Liver (tissue), 9 donors: Measurements from ENCODE around the gene GYG2. TPM values are rescaled to one million over a fixed set of nuclear protein-coding genes. Genes with fewer than 3 reads are reported as not detected.

Experiments
- DNase-seq: peaks from one replicate; pipeline ENCODE4 v3.0.0-alpha.2; 2017; ENCODE audit warnings: low spot score
- H3K27ac ChIP-seq, 2 donors: one replicate each; pipeline ENCODE4 v1.7.0; 2013; ENCODE audit warnings: inconsistent platforms in 2 of 2, low read length in 2 of 2, control low read depth in 1 of 2, low read depth in 1 of 2, mild to moderate bottlenecking in 1 of 2
- H3K27me3 ChIP-seq, 4 donors: one replicate each; pipeline versions ENCODE4 v1.6.1 to v1.7.0; 2013; ENCODE audit warnings: low read length in 3 of 4, inconsistent platforms in 1 of 4, mild to moderate bottlenecking in 1 of 4, moderate library complexity in 1 of 4; ENCODE audit not compliant: control insufficient read depth in 4 of 4, insufficient read depth in 4 of 4
- H3K36me3 ChIP-seq, 4 donors: one replicate each; pipeline versions ENCODE4 v1.6.1 to v1.7.0; 2013; ENCODE audit warnings: low read length in 3 of 4, mild to moderate bottlenecking in 3 of 4, low read depth in 1 of 4, moderate library complexity in 1 of 4; ENCODE audit not compliant: control insufficient read depth in 4 of 4, insufficient read depth in 3 of 4
- H3K4me1 ChIP-seq, 4 donors: one replicate each; pipeline versions ENCODE4 v1.6.1 to v1.7.0; 2013; ENCODE audit warnings: low read length in 3 of 4, mild to moderate bottlenecking in 3 of 4, moderate library complexity in 1 of 4; ENCODE audit not compliant: control insufficient read depth in 4 of 4, insufficient read depth in 4 of 4
- H3K4me3 ChIP-seq, 3 donors: one replicate each; pipeline versions ENCODE4 v1.6.1 to v1.7.0; 2013; ENCODE audit warnings: low read length in 3 of 3, control low read depth in 1 of 3, low read depth in 1 of 3, mild to moderate bottlenecking in 1 of 3
- H3K9ac ChIP-seq, 2 donors: one replicate each; pipeline ENCODE4 v1.7.0; 2013; ENCODE audit warnings: low read length in 2 of 2, mild to moderate bottlenecking in 2 of 2, moderate library complexity in 2 of 2, control low read depth in 1 of 2, low read depth in 1 of 2
- H3K9me3 ChIP-seq, 4 donors: one replicate each; pipeline versions ENCODE4 v1.6.1 to v1.7.0; 2013; ENCODE audit warnings: low read length in 3 of 4; ENCODE audit not compliant: control insufficient read depth in 4 of 4
- ATF3 ChIP-seq: IDR thresholded peaks from 2 replicates; pipeline ENCODE4 v1.6.1; 2016; ENCODE audit warnings: antibody characterized with exemption
- CTCF ChIP-seq: fragments of 150-350 bp; IDR thresholded peaks from 2 replicates; pipeline ENCODE4 v1.5.1; 2017; ENCODE audit warnings: improper control_type of control experiment, low read depth, low read length; ENCODE audit not compliant: missing input control
- FOXA2 ChIP-seq: IDR thresholded peaks from 2 replicates; pipeline ENCODE4 v1.6.1; 2016; ENCODE audit warnings: antibody characterized with exemption
- GABPA ChIP-seq, 2 donors: IDR thresholded peaks in 1 of 2; conservative IDR thresholded peaks in 1 of 2; 2 replicates each; pipeline ENCODE4 v1.6.1; 2016; ENCODE audit warnings: antibody characterized with exemption in 2 of 2, mild to moderate bottlenecking in 1 of 2, moderate library complexity in 1 of 2
- JUND ChIP-seq, 2 donors: IDR thresholded peaks; 2 replicates each; pipeline ENCODE4 v1.6.1; 2016; ENCODE audit warnings: antibody characterized with exemption in 2 of 2
- NR2F2 ChIP-seq: IDR thresholded peaks from 2 replicates; pipeline ENCODE4 v1.6.1; 2016; ENCODE audit warnings: antibody characterized with exemption
- RAD21 ChIP-seq, 2 donors: IDR thresholded peaks; 2 replicates each; pipeline ENCODE4 v1.6.1; 2016; ENCODE audit warnings: antibody characterized with exemption in 2 of 2, mild to moderate bottlenecking in 2 of 2
- RXRA ChIP-seq, 2 donors: IDR thresholded peaks; 2 replicates each; pipeline ENCODE4 v1.6.1; 2017 to 2018; ENCODE audit warnings: antibody characterized with exemption in 2 of 2, mild to moderate bottlenecking in 1 of 2
- SP1 ChIP-seq: IDR thresholded peaks from 2 replicates; pipeline ENCODE4 v1.6.1; 2018; ENCODE audit warnings: antibody characterized with exemption, mild to moderate bottlenecking
- TAF1 ChIP-seq: conservative IDR thresholded peaks from 2 replicates; pipeline ENCODE4 v1.6.1; 2016; ENCODE audit warnings: antibody characterized with exemption, mild to moderate bottlenecking
- ZBTB33 ChIP-seq: IDR thresholded peaks from 2 replicates; pipeline ENCODE4 v1.6.1; 2016; ENCODE audit warnings: antibody characterized with exemption
- WGBS: extraction: QIAGEN DNeasy Blood & Tissue Kit; methylation state at CpG from one replicate; pipeline ENCODE4 v1.1.7; 2013; 5-methylcytosine and 5-hydroxymethylcytosine counted together
- polyA plus RNA-seq, 2 donors: library from polyadenylated mRNA; stranded (reverse) in 1 of 2; unstranded in 1 of 2; fragments of 200-250 nt in 1 of 2; fragments of >200 nt in 1 of 2; fragmentation: Nextera tagmentation in 1 of 2; extraction: Ambion mirVana in 1 of 2; gene quantifications; one replicate each; pipeline versions ENCODE4 v1.2.1 to v1.2.3, GENCODE V29; 2013 to 2015
- total RNA-seq, 2 donors: library from RNA; depleted of rRNA; stranded (reverse); fragments of >200 nt; gene quantifications; one replicate each; pipeline ENCODE4 v1.2.3, GENCODE V29; 2014
- donor health status: healthy.
- donor health status: healthy.
- donor health status: healthy.
- donor health status: healthy.
- donor health status: healthy.

The GYG2 gene
- total and polyA plus RNA-seq, 4 donors = 11.3 to 32.6 (median 14.3) TPM

- DNase-seq = no peak
- H3K36me3 ChIP-seq = peaks cover 0 to 3% (median 0%) of the 10 kb centered on the region in 4 donors
- H3K9ac ChIP-seq = no peak overlapping the region
- H3K27ac ChIP-seq = no peak overlapping the region
- TF ChIP-seq TAF1 (no peak), JUND (IDR thresholded peaks at IDR 0.05) (no peak), GABPA (IDR thresholded peaks at IDR 0.05 in 1 of 2, conservative IDR thresholded peaks at IDR 0.05 in 1 of 2) (no peak), ZBTB33 (no peak)
- H3K27me3 ChIP-seq = no peaks in the 10 kb centered on the region
- H3K4me3 ChIP-seq = peak overlapping the region in 2 of 3 donors; percentile 60 to 69
- no peaks in the 10 kb centered on the region for H3K9me3 ChIP-seq
- H3K4me1 ChIP-seq = peaks cover 0 to 19% (median 0%) of the 10 kb centered on the region in 4 donors
- 11% methylated on average over 62 of the region's 62 CpGs for WGBS
Observed at GRCh38 chrX:2829469-2830246, 928 bp downstream of the GYG2 start.

- no peak for DNase-seq
- Histone ChIP-seq H3K27ac (no peak overlapping the region), H3K9ac (no peak overlapping the region), H3K27me3 (no peaks in the 10 kb centered on the region), H3K36me3 (peaks cover 0 to 4% (median 1%) of the 10 kb centered on the region in 4 donors), H3K4me1 (peaks cover 0 to 19% (median 0%) of the 10 kb centered on the region in 4 donors), H3K4me3 (no peak overlapping the region), H3K9me3 (peaks cover 0 to under 1% (median 0%) of the 10 kb centered on the region in 4 donors)
- 92% methylated on average over 14 of the region's 14 CpGs for WGBS
- TF ChIP-seq JUND (IDR thresholded peaks at IDR 0.05) = no peak
- TF ChIP-seq NR2F2 = no peak
- TF ChIP-seq ZBTB33 = no peak
- no peak for TF ChIP-seq RAD21 (IDR thresholded peaks at IDR 0.05)
- no peak for TF ChIP-seq SP1
- no peak for TF ChIP-seq RXRA (IDR thresholded peaks at IDR 0.05)
- TF ChIP-seq CTCF = no peak
- no peak for TF ChIP-seq FOXA2
- TF ChIP-seq ATF3 = no peak
Observed at GRCh38 chrX:2831471-2832228, 2.9 kb downstream of the GYG2 start.
